Measurements from ENCODE around the gene KIAA1755. TPM values are rescaled to one million over a fixed set of nuclear protein-coding genes. Genes with fewer than 3 reads are reported as not detected.

KIAA1755 gene
- total and polyA plus RNA-seq, 2 of the 4 experiments (the other 2 are of a cell fraction): 2.5 to 5.1 TPM

- Histone ChIP-seq H4K91ac (ENCODE audit: insufficient read depth, low read depth, low read length) (no peak overlapping the region), H3K18ac (ENCODE audit: low read depth, low read length) (peak overlapping the region; percentile 87), H3K4me1 (ENCODE audit: control insufficient read depth, insufficient read depth, low read length) (peaks cover 16% of the 10 kb centered on the region), H2AK5ac (ENCODE audit: low read depth, low read length) (no peak overlapping the region), H2BK20ac (ENCODE audit: low read depth, low read length) (peak overlapping the region; percentile 17; the same call in 1 of the 2 replicates), H4K20me1 (ENCODE audit: insufficient read depth, low read length) (no peaks in the 10 kb centered on the region), H3K9me3 (ENCODE audit: control insufficient read depth, insufficient read depth, low read length) (no peaks in the 10 kb centered on the region), H3K27ac (ENCODE audit: insufficient read depth, low read length) (peak overlapping the region; percentile 6; the same call in 1 of the 2 replicates), H2BK5ac (ENCODE audit: low read depth, low read length, poor library complexity, severe bottlenecking) (peak overlapping the region; percentile 3), H3K79me1 (ENCODE audit: low read depth in 1 of 2, low read length in 2 of 2) (no peaks in the 10 kb centered on the region), H3K4me3 (ENCODE audit: insufficient read depth, low read depth, low read length) (no peak overlapping the region), H3K14ac (replicated peaks; ENCODE audit: low read depth, low read length) (no peak overlapping the region), H3K36me3 (ENCODE audit: control insufficient read depth, insufficient read depth, low read length) (no peaks in the 10 kb centered on the region), H3K27me3 (ENCODE audit: control insufficient read depth, insufficient read depth, low read length) (no peaks in the 10 kb centered on the region), H3K9ac (ENCODE audit: low read depth, low read length) (no peak overlapping the region), H3K4ac (ENCODE audit: low read depth, low read length) (peak overlapping the region; percentile 0; the same call in 1 of the 2 replicates), H2BK120ac (ENCODE audit: low read depth, low read length) (peak overlapping the region; percentile 27; the same call in 1 of the 2 replicates), H3K56ac (ENCODE audit: extremely low read depth, insufficient read depth, low read length) (no peak overlapping the region), H4K8ac (ENCODE audit: low read depth in 2 of 2, low read length in 2 of 2) (no peak overlapping the region), H2AK9ac (replicated peaks; ENCODE audit: low read depth, low read length, poor library complexity) (no peak overlapping the region), H2AFZ (replicated peaks; ENCODE audit: low read length, poor library complexity) (no peak overlapping the region), H4K5ac (ENCODE audit: low read depth, low read length) (peak overlapping the region; percentile 76), H3K23ac (ENCODE audit: low read depth, low read length) (no peak overlapping the region), H2BK15ac (ENCODE audit: low read depth, low read length) (no peak overlapping the region), H3K9me1 (ENCODE audit: insufficient read depth, low read length) (peaks cover 21% of the 10 kb centered on the region), H3K4me2 (ENCODE audit: low read depth, low read length) (no peak overlapping the region)
- BruUV-seq (replicated peaks): no TSS peak
- ChIA-PET CTCF (no interaction called here), POLR2A (ENCODE audit: unreplicated experiment) (no interaction called here)
- in situ Hi-C loops (cut with MboI; ENCODE audit: low sequenced_read_pairs): no loop called here
- TF ChIP-seq MAFK (IDR thresholded peaks at IDR 0.05; ENCODE audit: low read depth, low read length) (no peak), ELK1 (IDR thresholded peaks at IDR 0.05; ENCODE audit: borderline replicate concordance, low read depth, low read length) (no peak), MAZ (IDR thresholded peaks at IDR 0.05; ENCODE audit: borderline replicate concordance, low read depth, low read length) (no peak), RFX5 (IDR thresholded peaks at IDR 0.05; ENCODE audit: low read depth, low read length) (no peak), CHD1 (IDR thresholded peaks at IDR 0.05; ENCODE audit: low read depth, low read length) (no peak), USF2 (IDR thresholded peaks at IDR 0.05; ENCODE audit: low read depth, low read length) (no peak), CTCF (conservative IDR thresholded peaks at IDR 0.05; ENCODE audit: low read depth, low read length) (no peak), BHLHE40 (IDR thresholded peaks at IDR 0.05; ENCODE audit: low read depth, low read length) (no peak), FOS (IDR thresholded peaks at IDR 0.05; ENCODE audit: low read depth, low read length) (no peak), NFE2L2 (IDR thresholded peaks at IDR 0.05; ENCODE audit: low read depth, low read length) (no peak), RAD21 (IDR thresholded peaks at IDR 0.05; ENCODE audit: low read length) (no peak)
- DNase-seq (no peak), ATAC-seq (ENCODE audit: low read depth) (no peak)
- dilution Hi-C loops (cut with HindIII; ENCODE audit: low sequenced_read_pairs, unreplicated experiment): no loop called here
- intact Hi-C loops (cut with micrococcal nuclease): no loop called here
- no CpG with 5 or more reads among the region's 2 CpGs for WGBS, 2 experiments (ENCODE audit: extremely low coverage in 2 of 2, insufficient read length in 1 of 2)
These were observed 56.6 kb downstream of the KIAA1755 start for GRCh38 chr20:38203981-38204357.

Data from IMR-90 (cell line).